Small intestine (tissue), 7 donors: ENCODE measurements around the gene TICRR. TPM values are rescaled to one million over a fixed set of nuclear protein-coding genes. Genes with fewer than 3 reads are reported as not detected.
"Not testable (repeated sequence)": the region's sequence is repeated elsewhere in the genome, so short reads cannot be mapped to it uniquely, and the experiment has no call there.

Source experiments
- DNase-seq, 2 donors: peaks; one replicate each; pipeline versions ENCODE4 v3.0.0 to v3.0.0-alpha.2; 2013
- FAIRE-seq: peaks from 2 replicates; lab custom pipeline; 2012; peaks lifted over from hg19 to GRCh38; lab: Jason Lieb, UNC
- H3K27ac ChIP-seq, 3 donors: one replicate each; pipeline ENCODE4 v1.5.1; 2013; ENCODE audit warnings: low read length in 2 of 3, mild to moderate bottlenecking in 2 of 3, control low read depth in 1 of 3, inconsistent platforms in 1 of 3, low read depth in 1 of 3, moderate library complexity in 1 of 3
- H3K27me3 ChIP-seq, 3 donors: one replicate each; pipeline ENCODE4 v1.6.1; 2013; ENCODE audit warnings: low read length in 3 of 3, inconsistent platforms in 1 of 3; ENCODE audit not compliant: control insufficient read depth in 3 of 3, insufficient read depth in 3 of 3
- H3K36me3 ChIP-seq, 3 donors: one replicate each; pipeline ENCODE4 v1.6.1; 2013; ENCODE audit warnings: low read length in 3 of 3, inconsistent platforms in 1 of 3, low read depth in 1 of 3, mild to moderate bottlenecking in 1 of 3, moderate library complexity in 1 of 3; ENCODE audit not compliant: control insufficient read depth in 3 of 3, insufficient read depth in 2 of 3
- H3K4me1 ChIP-seq, 3 donors: one replicate each; pipeline ENCODE4 v1.6.1; 2013; ENCODE audit warnings: low read length in 2 of 3, inconsistent platforms in 1 of 3, low read depth in 1 of 3, mild to moderate bottlenecking in 1 of 3, moderate library complexity in 1 of 3; ENCODE audit not compliant: control insufficient read depth in 3 of 3, insufficient read depth in 2 of 3
- H3K4me3 ChIP-seq, 3 donors: one replicate each; pipeline ENCODE4 v1.5.1; 2013; ENCODE audit warnings: low read length in 3 of 3, control low read depth in 1 of 3, inconsistent platforms in 1 of 3, low read depth in 1 of 3, mild to moderate bottlenecking in 1 of 3, moderate library complexity in 1 of 3
- H3K9me3 ChIP-seq, 2 donors: one replicate each; pipeline ENCODE4 v1.6.1; 2013; ENCODE audit warnings: low read depth in 1 of 2, low read length in 1 of 2; ENCODE audit not compliant: control insufficient read depth in 2 of 2, insufficient read depth in 1 of 2
- WGBS, 3 donors: extraction: QIAGEN DNeasy Blood & Tissue Kit; methylation state at CpG; one replicate each; pipeline ENCODE4 v1.1.7; 2013; 5-methylcytosine and 5-hydroxymethylcytosine counted together
- polyA plus RNA-seq, 4 donors: library from polyadenylated mRNA; stranded (reverse) in 3 of 4; unstranded in 1 of 4; fragments of 200-250 nt in 3 of 4; fragments of 120-200 nt in 1 of 4; gene quantifications; one replicate each; pipeline versions ENCODE4 v1.2.1 to v1.2.3, GENCODE V29; 2013
- donor health status: healthy with polysubstance abuse.
- donor health status: control.
- donor health status: control.
- donor health status: Bipolar disorder and iron deficiency.
- donor health status: healthy.

The TICRR gene
- polyA plus RNA-seq, 4 donors = 0.22 to 4.1 (median 3.7) TPM; not detected in 1

DNA sequence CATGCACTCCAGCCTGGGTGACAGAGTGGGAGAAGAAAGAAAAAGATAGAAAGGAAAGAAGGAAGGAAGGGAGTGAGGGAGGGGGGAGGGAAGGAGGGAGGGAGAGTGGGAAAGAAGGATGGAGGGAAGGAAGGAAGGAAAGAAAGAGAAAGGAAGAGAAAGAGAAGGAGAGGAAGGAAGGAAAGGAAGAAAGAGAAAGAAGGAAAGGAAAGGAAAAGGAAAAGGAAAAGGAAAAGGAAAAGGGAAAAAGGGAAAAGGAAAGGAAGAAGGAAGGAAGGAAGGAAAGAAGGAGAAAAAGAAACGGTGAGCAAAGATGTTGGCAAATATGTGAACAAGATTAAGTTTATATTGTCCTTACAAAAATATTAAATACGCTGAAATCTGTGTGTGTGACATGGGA, 36.2 kb upstream of the TICRR start:
- Histone ChIP-seq H3K36me3 (no peaks in the 10 kb centered on the region), H3K27ac (no peak overlapping the region), H3K27me3 (peaks cover 0 to 5% (median 2%) of the 10 kb centered on the region in 3 donors), H3K4me1 (no peaks in the 10 kb centered on the region), H3K4me3 (no peak overlapping the region), H3K9me3 (peaks cover 0 to 3% of the 10 kb centered on the region in 2 donors)
- no peak for DNase-seq
- WGBS, 3 donors = 73 to 84% (median 78%) methylated on average over 2 of the region's 2 CpGs
- no peak for FAIRE-seq

DNA sequence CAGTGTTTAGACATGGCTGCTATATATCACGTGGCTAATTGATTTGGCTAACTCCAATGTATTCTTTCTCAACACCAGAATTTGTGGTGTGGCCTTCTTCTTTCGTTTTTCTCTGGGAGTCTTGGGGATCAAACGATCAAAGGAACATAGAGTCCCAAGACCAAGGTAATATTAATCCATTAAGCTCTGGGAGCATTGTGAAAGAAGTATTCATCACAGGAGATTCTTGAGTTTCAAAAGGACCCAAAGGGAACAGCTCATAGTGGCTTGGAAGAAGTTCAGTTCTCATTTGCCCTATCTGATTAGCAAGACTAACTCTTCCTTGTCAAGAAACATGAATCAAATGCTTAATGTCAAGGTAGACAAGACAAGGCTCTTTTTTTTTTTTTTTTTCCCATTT, 32.9 kb upstream of the TICRR start:
- 65 to 80% (median 74%) methylated on average over 3 of the region's 3 CpGs for WGBS, 3 donors
- DNase-seq (no peak), FAIRE-seq (no peak)
- Histone ChIP-seq H3K27ac (no peak overlapping the region), H3K36me3 (no peaks in the 10 kb centered on the region), H3K27me3 (peaks cover 0 to 5% (median 2%) of the 10 kb centered on the region in 3 donors), H3K4me3 (no peak overlapping the region), H3K9me3 (peaks cover 0 to 3% of the 10 kb centered on the region in 2 donors), H3K4me1 (no peaks in the 10 kb centered on the region)

- DNase-seq = no peak
Observed at GRCh38 chr15:89543389-89543788, 31.9 kb upstream of the TICRR start.

GRCh38 chr15:89549138-89549537, 26.1 kb upstream of the TICRR start:
- H3K4me1 ChIP-seq, DNase-seq, H3K36me3 ChIP-seq, H3K27ac ChIP-seq, H3K27me3 ChIP-seq, H3K9me3 ChIP-seq, FAIRE-seq, H3K4me3 ChIP-seq: not testable (repeated sequence)
- WGBS, 3 donors = 65 to 89% (median 69%) methylated on average over 4 of the region's 4 CpGs

More at GRCh38 chr15:89543389-89543788, 31.9 kb upstream of the TICRR start:
- H3K36me3 ChIP-seq = no peaks in the 10 kb centered on the region
- peaks cover 0 to 5% (median 2%) of the 10 kb centered on the region in 3 donors for H3K27me3 ChIP-seq
- no peaks in the 10 kb centered on the region for H3K4me1 ChIP-seq
- H3K4me3 ChIP-seq = no peak overlapping the region
- FAIRE-seq = no peak
- 81 to 86% (median 82%) methylated on average over 4 of the region's 4 CpGs for WGBS, 3 donors
- H3K27ac ChIP-seq = no peak overlapping the region
- H3K9me3 ChIP-seq = peaks cover 0 to 5% of the 10 kb centered on the region in 2 donors

- Histone ChIP-seq H3K27ac (no peak overlapping the region), H3K4me1 (no peaks in the 10 kb centered on the region), H3K4me3 (no peak overlapping the region), H3K9me3 (peaks cover 0 to 5% of the 10 kb centered on the region in 2 donors), H3K27me3 (no peaks in the 10 kb centered on the region), H3K36me3 (no peaks in the 10 kb centered on the region)
- DNase-seq (no peak), FAIRE-seq (no peak)
- WGBS, 3 donors = 50 to 70% (median 54%) methylated on average over 2 of the region's 2 CpGs
Observed at GRCh38 chr15:89550427-89550826, 24.8 kb upstream of the TICRR start.

DNA sequence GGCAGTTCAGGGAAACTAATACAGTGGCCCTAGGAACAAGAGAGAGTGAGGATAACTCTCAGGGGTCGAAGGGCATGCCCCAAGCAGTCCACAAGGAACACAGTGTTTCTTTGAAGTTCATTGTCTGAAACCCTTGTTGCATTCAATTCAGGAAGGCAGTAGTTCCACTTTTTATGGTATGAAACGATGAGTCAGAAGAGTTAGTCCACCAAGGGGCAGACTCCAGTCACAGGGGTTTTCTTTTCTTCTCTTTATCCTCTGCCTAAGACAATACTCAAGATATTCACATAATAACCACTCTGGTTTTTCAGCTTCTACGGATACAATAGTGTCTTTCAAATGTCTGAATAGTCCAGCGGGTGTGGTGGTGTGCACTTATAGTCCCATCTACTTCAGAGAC, 23.7 kb upstream of the TICRR start:
- 26 to 46% (median 38%) methylated on average over 4 of the region's 4 CpGs for WGBS, 3 donors
- Histone ChIP-seq H3K9me3 (peaks cover 0 to 5% of the 10 kb centered on the region in 2 donors), H3K4me1 (no peaks in the 10 kb centered on the region), H3K27ac (no peak overlapping the region), H3K4me3 (no peak overlapping the region), H3K27me3 (no peaks in the 10 kb centered on the region), H3K36me3 (no peaks in the 10 kb centered on the region)
- DNase-seq = peak; percentile 13 to 43
- FAIRE-seq = no peak

DNA sequence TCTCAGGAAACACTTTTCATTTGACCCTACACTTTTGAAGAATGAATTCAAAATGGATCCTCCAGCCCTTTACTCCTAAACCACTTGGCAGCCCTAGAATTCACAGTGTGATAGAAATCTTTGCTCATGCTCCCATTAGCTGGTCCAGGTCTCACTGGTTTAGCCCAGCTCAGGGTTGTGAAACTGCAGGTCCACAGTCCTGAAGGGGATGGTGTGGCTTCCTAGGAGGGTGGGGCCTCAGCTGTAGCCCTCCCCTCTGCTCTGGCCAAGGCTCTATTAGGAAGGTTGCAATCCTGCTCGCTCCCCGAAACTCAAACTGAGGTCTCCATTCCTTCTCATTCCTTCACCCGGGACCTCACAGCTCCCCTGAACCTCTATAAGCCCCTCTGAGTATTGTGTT, 21.6 kb upstream of the TICRR start:
- Histone ChIP-seq H3K4me3 (no peak overlapping the region), H3K27me3 (no peaks in the 10 kb centered on the region), H3K4me1 (no peaks in the 10 kb centered on the region), H3K36me3 (no peaks in the 10 kb centered on the region), H3K9me3 (no peaks in the 10 kb centered on the region), H3K27ac (no peak overlapping the region)
- DNase-seq = no peak
- FAIRE-seq = no peak
- WGBS, 3 donors = 90 to 100% (median 98%) methylated on average over 3 of the region's 3 CpGs

DNA sequence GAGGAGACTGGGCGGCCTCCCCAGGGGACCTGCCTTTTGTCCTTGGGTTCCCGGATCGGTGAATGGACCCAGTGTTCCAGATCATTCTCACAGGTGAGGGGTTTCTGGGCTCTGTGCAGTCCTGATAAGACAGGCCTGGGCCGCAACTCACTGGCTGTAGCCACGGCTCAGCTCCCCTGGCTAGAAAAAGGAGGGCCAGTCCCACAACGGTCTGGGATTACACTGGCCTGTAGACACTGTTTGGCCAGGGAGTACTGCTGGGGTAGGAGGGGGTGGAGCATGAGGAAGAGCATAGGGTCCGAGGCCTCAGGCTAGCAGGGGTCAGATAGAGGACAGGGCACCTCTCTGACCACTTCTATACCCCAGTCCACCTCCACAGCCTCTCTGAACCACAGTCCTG, 21.0 kb upstream of the TICRR start:
- no peak for FAIRE-seq
- H3K27ac ChIP-seq = no peak overlapping the region
- WGBS, 3 donors = 65 to 80% (median 80%) methylated on average over 7 of the region's 7 CpGs

DNA sequence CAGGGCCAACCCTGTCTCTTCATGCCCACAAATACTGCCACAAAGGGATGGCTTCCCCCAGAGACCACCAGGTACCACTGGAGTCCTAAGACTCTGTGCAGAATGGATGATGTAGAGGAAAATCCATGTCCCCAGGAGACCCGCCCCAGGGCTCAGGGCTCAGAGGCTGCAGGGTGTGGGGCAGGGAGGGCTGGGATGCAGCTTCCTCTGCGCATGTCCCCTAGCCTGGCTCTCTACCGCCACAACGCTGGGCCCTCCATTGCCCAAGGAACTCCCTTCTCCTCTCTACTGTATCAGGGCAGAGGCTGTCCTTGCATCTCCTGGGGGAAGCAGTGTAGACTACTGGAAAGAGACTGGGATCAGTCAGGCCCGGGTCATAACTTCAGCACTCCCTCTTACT, 19.5 kb upstream of the TICRR start:
- H3K27me3 ChIP-seq = no peaks in the 10 kb centered on the region
- no peak overlapping the region for H3K4me3 ChIP-seq
- no peak for FAIRE-seq
- no peaks in the 10 kb centered on the region for H3K4me1 ChIP-seq
- DNase-seq = no peak
- no peak overlapping the region for H3K27ac ChIP-seq
- no peaks in the 10 kb centered on the region for H3K9me3 ChIP-seq
- H3K36me3 ChIP-seq = no peaks in the 10 kb centered on the region
- WGBS, 3 donors = 70 to 85% (median 73%) methylated on average over 5 of the region's 5 CpGs

More for the DNA sequence above, 21.0 kb upstream of the TICRR start:
- no peaks in the 10 kb centered on the region for H3K36me3 ChIP-seq
- no peaks in the 10 kb centered on the region for H3K4me1 ChIP-seq
- no peaks in the 10 kb centered on the region for H3K9me3 ChIP-seq
- no peaks in the 10 kb centered on the region for H3K27me3 ChIP-seq
- no peak for DNase-seq
- no peak overlapping the region for H3K4me3 ChIP-seq
